Activated naive CD4-positive, alpha-beta T cell treated with anti-CD3 and anti-CD28 coated beads, Interleukin-2, amount 50 U/mL, for 24 hours (primary cell): ENCODE data around the gene IFT25.

Experiments used
- H3K27ac Mint-ChIP-seq: one replicate; pipeline ENCODE4 v1.8.0; 2021; ENCODE audit warnings: mild to moderate bottlenecking, mixed read lengths
- H3K27me3 Mint-ChIP-seq: one replicate; pipeline ENCODE4 v1.8.0; 2021; ENCODE audit warnings: mixed read lengths
- H3K36me3 Mint-ChIP-seq: one replicate; pipeline ENCODE4 v1.8.0; 2021; ENCODE audit warnings: mixed read lengths
- H3K4me1 Mint-ChIP-seq: one replicate; pipeline ENCODE4 v1.8.0; 2021; ENCODE audit warnings: mixed read lengths
- H3K4me3 Mint-ChIP-seq: one replicate; pipeline ENCODE4 v1.8.0; 2021; ENCODE audit warnings: mild to moderate bottlenecking, mixed read lengths
- H3K9me3 Mint-ChIP-seq: one replicate; pipeline ENCODE4 v1.8.0; 2021; ENCODE audit warnings: mixed read lengths

Gene IFT25

GRCh38 chr1:53918343-53918742, 27.2 kb downstream of the IFT25 start:
- Mint-ChIP-seq H3K4me3 (no peak overlapping the region), H3K9me3 (no peaks in the 10 kb centered on the region), H3K36me3 (peaks cover 8% of the 10 kb centered on the region), H3K27ac (no peak overlapping the region), H3K27me3 (no peaks in the 10 kb centered on the region), H3K4me1 (peaks cover 40% of the 10 kb centered on the region)

GRCh38 chr1:53913352-53914033, 32.0 kb downstream of the IFT25 start:
- H3K36me3 Mint-ChIP-seq: peaks cover 4% of the 10 kb centered on the region
- H3K9me3 Mint-ChIP-seq: no peaks in the 10 kb centered on the region
- no peaks in the 10 kb centered on the region for H3K27me3 Mint-ChIP-seq
- no peak overlapping the region for H3K27ac Mint-ChIP-seq
- no peak overlapping the region for H3K4me3 Mint-ChIP-seq
- peaks cover 24% of the 10 kb centered on the region for H3K4me1 Mint-ChIP-seq

- H3K4me3 Mint-ChIP-seq: no peak overlapping the region
- no peaks in the 10 kb centered on the region for H3K9me3 Mint-ChIP-seq
- H3K36me3 Mint-ChIP-seq: peaks cover 4% of the 10 kb centered on the region
- H3K27ac Mint-ChIP-seq: no peak overlapping the region
- H3K4me1 Mint-ChIP-seq: peaks cover 16% of the 10 kb centered on the region
- no peaks in the 10 kb centered on the region for H3K27me3 Mint-ChIP-seq
These were observed 34.1 kb downstream of the IFT25 start for GRCh38 chr1:53911442-53911841.

- Mint-ChIP-seq H3K36me3 (no peaks in the 10 kb centered on the region), H3K4me1 (peaks cover 1% of the 10 kb centered on the region), H3K27me3 (no peaks in the 10 kb centered on the region), H3K4me3 (no peak overlapping the region), H3K27ac (no peak overlapping the region), H3K9me3 (no peaks in the 10 kb centered on the region)
These were observed 35.6 kb downstream of the IFT25 start for GRCh38 chr1:53909946-53910345.

- H3K27me3 Mint-ChIP-seq: no peaks in the 10 kb centered on the region
- no peaks in the 10 kb centered on the region for H3K4me1 Mint-ChIP-seq
- H3K9me3 Mint-ChIP-seq: no peaks in the 10 kb centered on the region
- no peak overlapping the region for H3K4me3 Mint-ChIP-seq
- peaks cover 2% of the 10 kb centered on the region for H3K36me3 Mint-ChIP-seq
- H3K27ac Mint-ChIP-seq: no peak overlapping the region
These were observed 39.4 kb downstream of the IFT25 start for GRCh38 chr1:53906121-53906520.

- H3K36me3 Mint-ChIP-seq: peaks cover 2% of the 10 kb centered on the region
- H3K4me3 Mint-ChIP-seq: no peak overlapping the region
- no peaks in the 10 kb centered on the region for H3K9me3 Mint-ChIP-seq
- H3K27ac Mint-ChIP-seq: no peak overlapping the region
- H3K27me3 Mint-ChIP-seq: no peaks in the 10 kb centered on the region
- no peaks in the 10 kb centered on the region for H3K4me1 Mint-ChIP-seq
These were observed 40.0 kb downstream of the IFT25 start for GRCh38 chr1:53905509-53905908.

GRCh38 chr1:53902235-53903138, 43.0 kb downstream of the IFT25 start:
- no peak overlapping the region for H3K4me3 Mint-ChIP-seq
- H3K27ac Mint-ChIP-seq: no peak overlapping the region
- H3K4me1 Mint-ChIP-seq: no peaks in the 10 kb centered on the region
- H3K9me3 Mint-ChIP-seq: no peaks in the 10 kb centered on the region
- no peaks in the 10 kb centered on the region for H3K27me3 Mint-ChIP-seq
- H3K36me3 Mint-ChIP-seq: peaks cover 2% of the 10 kb centered on the region

- peaks cover 2% of the 10 kb centered on the region for H3K36me3 Mint-ChIP-seq
- H3K9me3 Mint-ChIP-seq: no peaks in the 10 kb centered on the region
- no peaks in the 10 kb centered on the region for H3K4me1 Mint-ChIP-seq
- H3K27me3 Mint-ChIP-seq: no peaks in the 10 kb centered on the region
- H3K4me3 Mint-ChIP-seq: no peak overlapping the region
- no peak overlapping the region for H3K27ac Mint-ChIP-seq
These were observed 45.8 kb downstream of the IFT25 start for GRCh38 chr1:53899708-53900107.

GRCh38 chr1:53899206-53899628, 46.3 kb downstream of the IFT25 start:
- H3K9me3 Mint-ChIP-seq: no peaks in the 10 kb centered on the region
- H3K4me1 Mint-ChIP-seq: no peaks in the 10 kb centered on the region
- H3K4me3 Mint-ChIP-seq: no peak overlapping the region
- H3K27me3 Mint-ChIP-seq: no peaks in the 10 kb centered on the region
- H3K27ac Mint-ChIP-seq: no peak overlapping the region
- H3K36me3 Mint-ChIP-seq: peaks cover 2% of the 10 kb centered on the region

GRCh38 chr1:53896635-53897229, 48.8 kb downstream of the IFT25 start:
- no peaks in the 10 kb centered on the region for H3K27me3 Mint-ChIP-seq
- no peak overlapping the region for H3K27ac Mint-ChIP-seq
- H3K4me3 Mint-ChIP-seq: no peak overlapping the region
- no peaks in the 10 kb centered on the region for H3K36me3 Mint-ChIP-seq
- H3K4me1 Mint-ChIP-seq: no peaks in the 10 kb centered on the region
- no peaks in the 10 kb centered on the region for H3K9me3 Mint-ChIP-seq

GRCh38 chr1:53895421-53895820, 50.1 kb downstream of the IFT25 start:
- Mint-ChIP-seq H3K4me1 (peaks cover 8% of the 10 kb centered on the region), H3K27ac (no peak overlapping the region), H3K36me3 (no peaks in the 10 kb centered on the region), H3K4me3 (no peak overlapping the region), H3K27me3 (no peaks in the 10 kb centered on the region), H3K9me3 (no peaks in the 10 kb centered on the region)

- Mint-ChIP-seq H3K27ac (peak overlapping the region; percentile 21), H3K4me3 (no peak overlapping the region), H3K9me3 (no peaks in the 10 kb centered on the region), H3K36me3 (no peaks in the 10 kb centered on the region), H3K27me3 (no peaks in the 10 kb centered on the region), H3K4me1 (peaks cover 11% of the 10 kb centered on the region)
These were observed 50.9 kb downstream of the IFT25 start for GRCh38 chr1:53894644-53895043.

- H3K9me3 Mint-ChIP-seq: no peaks in the 10 kb centered on the region
- H3K36me3 Mint-ChIP-seq: no peaks in the 10 kb centered on the region
- no peak within 1 kb of the TSS for H3K4me3 Mint-ChIP-seq
- peak within 1 kb of the TSS; percentile 79 for H3K27ac Mint-ChIP-seq
- H3K27me3 Mint-ChIP-seq: no peaks in the 10 kb centered on the region
- H3K4me1 Mint-ChIP-seq: peaks cover 13% of the 10 kb centered on the region
These were observed 51.4 kb downstream of the IFT25 start, which contains the start of gene DIO1 for GRCh38 chr1:53893999-53894636. DIO1 (plus strand) TSS chr1:53894187; CDS start chr1:53894211, 24 bp downstream.

- Mint-ChIP-seq H3K4me1 (peaks cover 25% of the 10 kb centered on the region), H3K4me3 (no peak overlapping the region), H3K36me3 (no peaks in the 10 kb centered on the region), H3K27me3 (no peaks in the 10 kb centered on the region), H3K27ac (peak overlapping the region; percentile 79), H3K9me3 (no peaks in the 10 kb centered on the region)
These were observed 52.6 kb downstream of the IFT25 start for GRCh38 chr1:53892911-53893310.

GRCh38 chr1:53891678-53892077, 53.8 kb downstream of the IFT25 start:
- Mint-ChIP-seq H3K27me3 (no peaks in the 10 kb centered on the region), H3K36me3 (peaks cover 1% of the 10 kb centered on the region), H3K4me1 (peaks cover 35% of the 10 kb centered on the region), H3K9me3 (no peaks in the 10 kb centered on the region), H3K27ac (no peak overlapping the region), H3K4me3 (no peak overlapping the region)
